ENCODE measurements around the gene NUBP2.

The NUBP2 gene

GRCh38 chr16:1781758-1782407 is 877 bp upstream of the NUBP2 start:
- in situ Hi-C loops (cut with MboI; ENCODE audit: low sequenced_read_pairs): no loop called here

- in situ Hi-C loops (cut with MboI; ENCODE audit: low sequenced_read_pairs): no loop called here
These were observed 2.5 kb downstream of the NUBP2 start for GRCh38 chr16:1784977-1785845.

- in situ Hi-C loops (cut with MboI; ENCODE audit: low sequenced_read_pairs): no loop called here
These were observed 3.0 kb downstream of the NUBP2 start for GRCh38 chr16:1785846-1786170.

- in situ Hi-C loops (cut with MboI; ENCODE audit: low sequenced_read_pairs): no loop called here
These were observed 3.7 kb downstream of the NUBP2 start for GRCh38 chr16:1786242-1787055.

GRCh38 chr16:1787056-1787321 is 4.2 kb downstream of the NUBP2 start:
- in situ Hi-C loops (cut with MboI; ENCODE audit: low sequenced_read_pairs): no loop called here

- in situ Hi-C loops (cut with MboI; ENCODE audit: low sequenced_read_pairs): no loop called here
These were observed 4.7 kb downstream of the NUBP2 start for GRCh38 chr16:1787322-1788094.

GRCh38 chr16:1788095-1788707 is 5.4 kb downstream of the NUBP2 start:
- in situ Hi-C loops (cut with MboI; ENCODE audit: low sequenced_read_pairs): no loop called here

GRCh38 chr16:1788708-1789100 is 5.9 kb downstream of the NUBP2 start:
- in situ Hi-C loops (cut with MboI; ENCODE audit: low sequenced_read_pairs): no loop called here

GRCh38 chr16:1789643-1790045 is 6.9 kb downstream of the NUBP2 start:
- in situ Hi-C loops (cut with MboI; ENCODE audit: low sequenced_read_pairs): no loop called here

- in situ Hi-C loops (cut with MboI; ENCODE audit: low sequenced_read_pairs): no loop called here
These were observed 7.5 kb downstream of the NUBP2 start for GRCh38 chr16:1790261-1790610.

GRCh38 chr16:1790611-1791255 is 8.0 kb downstream of the NUBP2 start:
- in situ Hi-C loops (cut with MboI; ENCODE audit: low sequenced_read_pairs): no loop called here

GRCh38 chr16:1791256-1791942 is 8.6 kb downstream of the NUBP2 start:
- in situ Hi-C loops (cut with MboI; ENCODE audit: low sequenced_read_pairs): no loop called here

- in situ Hi-C loops (cut with MboI; ENCODE audit: low sequenced_read_pairs): no loop called here
These were observed 9.4 kb downstream of the NUBP2 start for GRCh38 chr16:1791943-1792812.

GRCh38 chr16:1792836-1793577 is 10.2 kb downstream of the NUBP2 start:
- in situ Hi-C loops (cut with MboI; ENCODE audit: low sequenced_read_pairs): no loop called here

GRCh38 chr16:1793578-1794220 is 10.9 kb downstream of the NUBP2 start, which contains the start of gene IGFALS:
IGFALS (minus strand) TSS chr16:1793705; CDS start chr16:1793652, 53 bp downstream.
- in situ Hi-C loops (cut with MboI; ENCODE audit: low sequenced_read_pairs): no loop called here

- in situ Hi-C loops (cut with MboI; ENCODE audit: low sequenced_read_pairs): no loop called here
These were observed 11.6 kb downstream of the NUBP2 start for GRCh38 chr16:1794221-1794871.

All from hTERT RPE-1 (cell line).